ENCODE measurements around the gene AP2M1. TPM values are rescaled to one million over a fixed set of nuclear protein-coding genes. Genes with fewer than 3 reads are reported as not detected.

Gene AP2M1
- total and polyA plus RNA-seq, 2 of the 13 experiments (the other 11 are each of a cell fraction or from before 2014, with no cell fraction given), result 126 to 146 TPM

DNA sequence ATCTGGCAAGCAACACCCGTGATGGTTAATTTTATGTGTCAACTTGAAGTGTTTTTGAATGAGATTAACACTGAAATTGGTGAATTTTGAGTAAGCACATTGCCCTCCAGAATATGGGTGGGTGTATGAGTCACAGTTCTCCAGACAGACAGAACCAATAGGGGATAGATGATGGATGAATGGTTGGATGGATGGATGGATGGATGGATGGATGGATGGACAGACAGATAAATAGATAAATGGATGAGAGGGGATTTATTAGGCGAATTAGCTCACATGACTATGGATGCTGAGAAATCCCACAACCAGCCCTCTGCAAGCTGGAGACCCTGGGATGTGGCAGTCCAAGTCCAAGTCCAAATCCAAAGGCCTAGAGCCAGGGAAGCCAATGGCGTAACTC lies 49.3 kb downstream of the AP2M1 start:
- Histone ChIP-seq H3K4me3 (replicated peaks in 1 of 3; ENCODE audit: insufficient read depth in 1 of 3, low read depth in 2 of 3, low read length in 3 of 3) (no peak overlapping the region), H3K79me2 (ENCODE audit: insufficient read depth, low read length) (no peaks in the 10 kb centered on the region), H3K4me1 (ENCODE audit: insufficient read depth, low read length) (no peaks in the 10 kb centered on the region), H3K36me3 (replicated peaks in 1 of 2; ENCODE audit: control insufficient read depth in 1 of 2, insufficient read depth in 2 of 2, low read length in 2 of 2) (no peaks in the 10 kb centered on the region), H3K27ac (ENCODE audit: extremely low read length, insufficient read depth, low read length) (no peak overlapping the region), H3K27me3 (ENCODE audit: control insufficient read depth in 1 of 2, insufficient read depth in 2 of 2, low read length in 2 of 2) (peaks cover 1 to 28% of the 10 kb centered on the region in 2 experiments; a peak in 4 of 5 replicates), H3K9ac (ENCODE audit: insufficient read depth, low read depth, low read length) (no peak overlapping the region), H2AFZ (ENCODE audit: low read length) (no peak overlapping the region), H4K20me1 (ENCODE audit: insufficient read depth, low read length) (peaks cover 5% of the 10 kb centered on the region; the same call in 1 of the 2 replicates), H3K9me3 (ENCODE audit: low read length) (no peaks in the 10 kb centered on the region), H3K4me2 (ENCODE audit: low read depth, low read length) (no peak overlapping the region)
- 22% methylated on average over 3 of the region's 3 CpGs for WGBS (ENCODE audit: low lambda C conversion rate)
- CTCF ChIA-PET (ENCODE audit: low intra/inter-chr PET ratio, low total read pairs), result no interaction called here
- FAIRE-seq, result no peak
- POLR2A ChIA-PET, result no interaction called here
- intact Hi-C loops (cut with micrococcal nuclease; ENCODE audit: unreplicated experiment) (loop anchor here (10.0 kb wide), 1 partner anchor 61 kb away; no protein-coding TSS in a partner anchor), in situ Hi-C loops (cut with HindIII; ENCODE audit: extremely low pct_ligation_motif_present, low pct_unique_long_range_greater_than_20kb) (no loop called here)
- no peak for ATAC-seq
- no TSS peak for BruUV-seq (replicated peaks)
- DNase-seq (ENCODE audit: low spot score), result no peak
- TF ChIP-seq ZNF746 (CRISPR knock-in tag; IDR thresholded peaks at IDR 0.05), result no peak
- no peak for TF ChIP-seq NFE2 (CRISPR knock-in tag; IDR thresholded peaks at IDR 0.05)
- TF ChIP-seq HES4 (CRISPR knock-in tag; IDR thresholded peaks at IDR 0.05; ENCODE audit: borderline replicate concordance), result no peak

DNA sequence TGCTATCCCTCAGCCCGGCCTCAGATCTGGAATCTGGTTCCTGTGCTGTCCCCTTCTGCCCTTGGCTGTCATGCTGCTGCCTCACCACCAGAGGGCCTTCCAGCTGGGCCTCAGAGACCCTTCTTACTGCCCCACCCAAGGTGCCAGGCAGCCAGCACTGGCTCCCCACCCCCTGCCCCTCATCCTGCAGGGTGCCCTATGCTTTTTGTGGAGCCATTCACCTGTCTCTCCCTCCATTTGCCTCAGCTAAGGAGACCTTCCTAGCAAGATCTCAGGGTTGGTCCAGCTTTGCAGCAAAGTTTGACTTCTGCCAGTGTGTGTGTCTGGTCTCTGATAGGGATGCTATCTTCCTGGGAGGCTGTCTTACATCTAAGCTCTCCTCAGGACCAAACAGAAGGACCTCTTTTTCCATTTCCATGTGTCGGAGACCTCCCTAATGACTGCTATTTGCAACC lies 52.9 kb downstream of the AP2M1 start:
- Histone ChIP-seq H3K27ac (ENCODE audit: extremely low read length, insufficient read depth, low read length) (no peak overlapping the region), H3K79me2 (ENCODE audit: insufficient read depth, low read length) (no peaks in the 10 kb centered on the region), H4K20me1 (ENCODE audit: insufficient read depth, low read length) (peaks cover 5% of the 10 kb centered on the region; the same call in 1 of the 2 replicates), H3K36me3 (replicated peaks in 1 of 2; ENCODE audit: control insufficient read depth in 1 of 2, insufficient read depth in 2 of 2, low read length in 2 of 2) (no peaks in the 10 kb centered on the region), H3K9ac (ENCODE audit: insufficient read depth, low read depth, low read length) (no peak overlapping the region), H3K4me1 (ENCODE audit: insufficient read depth, low read length) (peaks cover 11% of the 10 kb centered on the region; the same call in 1 of the 2 replicates), H3K9me3 (ENCODE audit: low read length) (no peaks in the 10 kb centered on the region), H3K4me3 (replicated peaks in 1 of 3; ENCODE audit: insufficient read depth in 1 of 3, low read depth in 2 of 3, low read length in 3 of 3) (no peak overlapping the region), H3K27me3 (ENCODE audit: control insufficient read depth in 1 of 2, insufficient read depth in 2 of 2, low read length in 2 of 2) (peaks cover 7 to 47% of the 10 kb centered on the region in 2 experiments; a peak in 4 of 5 replicates), H2AFZ (ENCODE audit: low read length) (no peak overlapping the region), H3K4me2 (ENCODE audit: low read depth, low read length) (no peak overlapping the region)
- ChIA-PET POLR2A (interaction anchor here (1.0 to 1.6 kb wide), 4 partner anchors 12 to 92 kb away, joined by 3 to 7 read pairs (median 4); partner anchors contain the start of gene EIF2B5), CTCF (ENCODE audit: low intra/inter-chr PET ratio, low total read pairs) (interaction anchor here (0.9 to 2.1 kb wide), 4 partner anchors 14 to 62 kb away, joined by 3 to 13 read pairs (median 4); no protein-coding TSS in a partner anchor)
- 9% methylated on average over 2 of the region's 2 CpGs for WGBS (ENCODE audit: low lambda C conversion rate)
- DNase-seq (ENCODE audit: low spot score) (peak; percentile 44), ATAC-seq (peak; percentile 53), FAIRE-seq (no peak)
- intact Hi-C loops (cut with micrococcal nuclease; ENCODE audit: unreplicated experiment) (loop anchor here (10.0 kb wide), 1 partner anchor 57 kb away; no protein-coding TSS in a partner anchor), in situ Hi-C loops (cut with HindIII; ENCODE audit: extremely low pct_ligation_motif_present, low pct_unique_long_range_greater_than_20kb) (no loop called here)
- BruUV-seq (replicated peaks), result no TSS peak
- TF ChIP-seq PITX1 (CRISPR knock-in tag; IDR thresholded peaks at IDR 0.05), result no peak
- TF ChIP-seq KDM3A (CRISPR knock-in tag; IDR thresholded peaks at IDR 0.05; ENCODE audit: low read depth), result no peak
- TF ChIP-seq, protein P1, sequence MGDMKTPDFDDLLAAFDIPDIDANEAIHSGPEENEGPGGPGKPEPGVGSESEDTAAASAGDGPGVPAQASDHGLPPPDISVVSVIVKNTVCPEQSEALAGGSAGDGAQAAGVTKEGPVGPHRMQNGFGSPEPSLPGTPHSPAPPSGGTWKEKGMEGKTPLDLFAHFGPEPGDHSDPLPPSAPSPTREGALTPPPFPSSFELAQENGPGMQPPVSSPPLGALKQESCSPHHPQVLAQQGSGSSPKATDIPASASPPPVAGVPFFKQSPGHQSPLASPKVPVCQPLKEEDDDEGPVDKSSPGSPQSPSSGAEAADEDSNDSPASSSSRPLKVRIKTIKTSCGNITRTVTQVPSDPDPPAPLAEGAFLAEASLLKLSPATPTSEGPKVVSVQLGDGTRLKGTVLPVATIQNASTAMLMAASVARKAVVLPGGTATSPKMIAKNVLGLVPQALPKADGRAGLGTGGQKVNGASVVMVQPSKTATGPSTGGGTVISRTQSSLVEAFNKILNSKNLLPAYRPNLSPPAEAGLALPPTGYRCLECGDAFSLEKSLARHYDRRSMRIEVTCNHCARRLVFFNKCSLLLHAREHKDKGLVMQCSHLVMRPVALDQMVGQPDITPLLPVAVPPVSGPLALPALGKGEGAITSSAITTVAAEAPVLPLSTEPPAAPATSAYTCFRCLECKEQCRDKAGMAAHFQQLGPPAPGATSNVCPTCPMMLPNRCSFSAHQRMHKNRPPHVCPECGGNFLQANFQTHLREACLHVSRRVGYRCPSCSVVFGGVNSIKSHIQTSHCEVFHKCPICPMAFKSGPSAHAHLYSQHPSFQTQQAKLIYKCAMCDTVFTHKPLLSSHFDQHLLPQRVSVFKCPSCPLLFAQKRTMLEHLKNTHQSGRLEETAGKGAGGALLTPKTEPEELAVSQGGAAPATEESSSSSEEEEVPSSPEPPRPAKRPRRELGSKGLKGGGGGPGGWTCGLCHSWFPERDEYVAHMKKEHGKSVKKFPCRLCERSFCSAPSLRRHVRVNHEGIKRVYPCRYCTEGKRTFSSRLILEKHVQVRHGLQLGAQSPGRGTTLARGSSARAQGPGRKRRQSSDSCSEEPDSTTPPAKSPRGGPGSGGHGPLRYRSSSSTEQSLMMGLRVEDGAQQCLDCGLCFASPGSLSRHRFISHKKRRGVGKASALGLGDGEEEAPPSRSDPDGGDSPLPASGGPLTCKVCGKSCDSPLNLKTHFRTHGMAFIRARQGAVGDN (CRISPR knock-in tag; IDR thresholded peaks at IDR 0.05), result peak; percentile 21; the same call in 1 of the 2 replicates
- TF ChIP-seq, protein P2, sequence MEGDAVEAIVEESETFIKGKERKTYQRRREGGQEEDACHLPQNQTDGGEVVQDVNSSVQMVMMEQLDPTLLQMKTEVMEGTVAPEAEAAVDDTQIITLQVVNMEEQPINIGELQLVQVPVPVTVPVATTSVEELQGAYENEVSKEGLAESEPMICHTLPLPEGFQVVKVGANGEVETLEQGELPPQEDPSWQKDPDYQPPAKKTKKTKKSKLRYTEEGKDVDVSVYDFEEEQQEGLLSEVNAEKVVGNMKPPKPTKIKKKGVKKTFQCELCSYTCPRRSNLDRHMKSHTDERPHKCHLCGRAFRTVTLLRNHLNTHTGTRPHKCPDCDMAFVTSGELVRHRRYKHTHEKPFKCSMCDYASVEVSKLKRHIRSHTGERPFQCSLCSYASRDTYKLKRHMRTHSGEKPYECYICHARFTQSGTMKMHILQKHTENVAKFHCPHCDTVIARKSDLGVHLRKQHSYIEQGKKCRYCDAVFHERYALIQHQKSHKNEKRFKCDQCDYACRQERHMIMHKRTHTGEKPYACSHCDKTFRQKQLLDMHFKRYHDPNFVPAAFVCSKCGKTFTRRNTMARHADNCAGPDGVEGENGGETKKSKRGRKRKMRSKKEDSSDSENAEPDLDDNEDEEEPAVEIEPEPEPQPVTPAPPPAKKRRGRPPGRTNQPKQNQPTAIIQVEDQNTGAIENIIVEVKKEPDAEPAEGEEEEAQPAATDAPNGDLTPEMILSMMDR (CRISPR knock-in tag; IDR thresholded peaks at IDR 0.05), result peak; percentile 85
- TF ChIP-seq KAT2B (IDR thresholded peaks at IDR 0.05; ENCODE audit: borderline replicate concordance, low read depth, low read length), result no peak
- TF ChIP-seq, protein P3, sequence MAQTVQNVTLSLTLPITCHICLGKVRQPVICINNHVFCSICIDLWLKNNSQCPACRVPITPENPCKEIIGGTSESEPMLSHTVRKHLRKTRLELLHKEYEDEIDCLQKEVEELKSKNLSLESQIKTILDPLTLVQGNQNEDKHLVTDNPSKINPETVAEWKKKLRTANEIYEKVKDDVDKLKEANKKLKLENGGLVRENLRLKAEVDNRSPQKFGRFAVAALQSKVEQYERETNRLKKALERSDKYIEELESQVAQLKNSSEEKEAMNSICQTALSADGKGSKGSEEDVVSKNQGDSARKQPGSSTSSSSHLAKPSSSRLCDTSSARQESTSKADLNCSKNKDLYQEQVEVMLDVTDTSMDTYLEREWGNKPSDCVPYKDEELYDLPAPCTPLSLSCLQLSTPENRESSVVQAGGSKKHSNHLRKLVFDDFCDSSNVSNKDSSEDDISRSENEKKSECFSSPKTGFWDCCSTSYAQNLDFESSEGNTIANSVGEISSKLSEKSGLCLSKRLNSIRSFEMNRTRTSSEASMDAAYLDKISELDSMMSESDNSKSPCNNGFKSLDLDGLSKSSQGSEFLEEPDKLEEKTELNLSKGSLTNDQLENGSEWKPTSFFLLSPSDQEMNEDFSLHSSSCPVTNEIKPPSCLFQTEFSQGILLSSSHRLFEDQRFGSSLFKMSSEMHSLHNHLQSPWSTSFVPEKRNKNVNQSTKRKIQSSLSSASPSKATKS (CRISPR knock-in tag; IDR thresholded peaks at IDR 0.05), result no peak
